ENCODE measurements around the gene MIF4GD. TPM values are rescaled to one million over a fixed set of nuclear protein-coding genes. Genes with fewer than 3 reads are reported as not detected.

The MIF4GD gene
- total and polyA plus RNA-seq, 2 of the 4 experiments (the other 2 are of a cell fraction) = 4.1 to 6.9 TPM

DNA sequence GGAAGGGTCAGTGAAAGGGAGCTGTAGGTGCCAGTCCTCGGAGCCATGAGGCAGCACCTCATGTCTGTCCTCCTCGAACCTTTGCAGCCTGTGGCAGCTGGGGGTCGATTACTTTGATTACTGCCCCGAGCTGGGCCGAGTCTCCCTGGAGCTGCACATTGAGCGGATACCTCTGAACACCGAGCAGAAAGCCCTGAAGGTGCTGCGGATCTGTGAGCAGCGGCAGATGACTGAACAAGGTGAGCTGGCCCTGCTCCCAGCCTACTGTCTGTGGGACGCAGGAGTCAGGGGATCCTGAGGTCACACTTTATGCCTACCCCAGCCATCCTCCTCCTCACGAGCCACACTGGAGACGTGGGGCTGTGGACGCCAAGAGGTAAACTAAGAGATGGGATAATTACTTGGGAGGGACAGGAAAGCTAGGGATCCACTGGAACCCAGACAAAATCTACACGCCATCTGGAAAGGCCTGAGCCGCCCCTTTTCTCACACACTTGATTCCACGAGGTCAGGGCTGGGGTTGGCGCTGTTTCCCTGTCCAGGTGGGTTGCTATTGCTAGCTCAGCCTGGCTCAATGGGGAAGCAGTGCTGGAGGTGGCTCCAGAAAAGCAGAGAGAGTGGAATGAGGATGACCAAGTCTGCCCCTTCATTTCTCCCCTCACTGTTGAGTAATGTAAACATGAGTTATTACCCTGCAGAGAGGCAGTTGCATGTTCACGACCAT lies 39.1 kb downstream of the MIF4GD start:
- Histone ChIP-seq H3K23ac (ENCODE audit: low read depth, low read length) (no peak overlapping the region), H3K4me3 (ENCODE audit: insufficient read depth, low read depth, low read length) (no peak overlapping the region), H2AK9ac (replicated peaks; ENCODE audit: low read depth, low read length, poor library complexity) (no peak overlapping the region), H4K20me1 (ENCODE audit: insufficient read depth, low read length) (no peaks in the 10 kb centered on the region), H2BK120ac (ENCODE audit: low read depth, low read length) (no peak overlapping the region), H3K18ac (ENCODE audit: low read depth, low read length) (no peak overlapping the region), H2AK5ac (ENCODE audit: low read depth, low read length) (no peak overlapping the region), H4K5ac (ENCODE audit: low read depth, low read length) (no peak overlapping the region), H2BK5ac (ENCODE audit: low read depth, low read length, poor library complexity, severe bottlenecking) (no peak overlapping the region), H3K79me1 (ENCODE audit: low read depth in 1 of 2, low read length in 2 of 2) (peaks cover 2 to 10% of the 10 kb centered on the region in 2 experiments; a peak in 2 of 4 replicates), H3K9ac (ENCODE audit: low read depth, low read length) (no peak overlapping the region), H2AFZ (replicated peaks; ENCODE audit: low read length, poor library complexity) (no peak overlapping the region), H4K8ac (ENCODE audit: low read depth in 2 of 2, low read length in 2 of 2) (no peak overlapping the region), H3K4me2 (ENCODE audit: low read depth, low read length) (no peak overlapping the region), H2BK20ac (ENCODE audit: low read depth, low read length) (no peak overlapping the region), H3K14ac (replicated peaks; ENCODE audit: low read depth, low read length) (no peak overlapping the region), H4K91ac (ENCODE audit: insufficient read depth, low read depth, low read length) (no peak overlapping the region), H3K27me3 (ENCODE audit: control insufficient read depth, insufficient read depth, low read length) (no peaks in the 10 kb centered on the region), H3K36me3 (ENCODE audit: control insufficient read depth, insufficient read depth, low read length) (peaks cover 62% of the 10 kb centered on the region), H3K4ac (ENCODE audit: low read depth, low read length) (no peak overlapping the region), H3K9me1 (ENCODE audit: insufficient read depth, low read length) (no peaks in the 10 kb centered on the region), H3K27ac (ENCODE audit: insufficient read depth, low read length) (no peak overlapping the region), H3K56ac (ENCODE audit: extremely low read depth, insufficient read depth, low read length) (no peak overlapping the region), H3K9me3 (ENCODE audit: control insufficient read depth, insufficient read depth, low read length) (no peaks in the 10 kb centered on the region), H3K4me1 (ENCODE audit: control insufficient read depth, insufficient read depth, low read length) (no peaks in the 10 kb centered on the region), H2BK15ac (ENCODE audit: low read depth, low read length) (no peak overlapping the region)
- POLR2A ChIA-PET (ENCODE audit: unreplicated experiment) = no interaction called here
- in situ Hi-C loops (cut with MboI; ENCODE audit: low sequenced_read_pairs) (no loop called here), intact Hi-C loops (cut with micrococcal nuclease) (no loop called here), dilution Hi-C loops (cut with HindIII; ENCODE audit: low sequenced_read_pairs, unreplicated experiment) (no loop called here)
- TF ChIP-seq, protein P1, sequence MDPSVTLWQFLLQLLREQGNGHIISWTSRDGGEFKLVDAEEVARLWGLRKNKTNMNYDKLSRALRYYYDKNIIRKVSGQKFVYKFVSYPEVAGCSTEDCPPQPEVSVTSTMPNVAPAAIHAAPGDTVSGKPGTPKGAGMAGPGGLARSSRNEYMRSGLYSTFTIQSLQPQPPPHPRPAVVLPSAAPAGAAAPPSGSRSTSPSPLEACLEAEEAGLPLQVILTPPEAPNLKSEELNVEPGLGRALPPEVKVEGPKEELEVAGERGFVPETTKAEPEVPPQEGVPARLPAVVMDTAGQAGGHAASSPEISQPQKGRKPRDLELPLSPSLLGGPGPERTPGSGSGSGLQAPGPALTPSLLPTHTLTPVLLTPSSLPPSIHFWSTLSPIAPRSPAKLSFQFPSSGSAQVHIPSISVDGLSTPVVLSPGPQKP (IDR thresholded peaks at IDR 0.05; ENCODE audit: borderline replicate concordance, low read depth, low read length) = no peak
- BruUV-seq (replicated peaks) = no TSS peak
- ATAC-seq (ENCODE audit: low read depth) = no peak
- CTCF ChIA-PET = interaction anchor here (1.3 kb wide), 1 partner anchor 9 kb away, joined by 5 read pairs; no protein-coding TSS in a partner anchor
- DNase-seq = no peak
- WGBS, 2 experiments (ENCODE audit: extremely low coverage in 2 of 2, insufficient read length in 1 of 2) = 89% methylated on average over 6 of the region's 18 CpGs; no CpG with 5 or more reads in 1 of the 2 experiments

All from IMR-90 (cell line).